Measurements from ENCODE around the gene CYP2R1. TPM values are rescaled to one million over a fixed set of nuclear protein-coding genes. Genes with fewer than 3 reads are reported as not detected.
"Not testable (repeated sequence)": the region's sequence is repeated elsewhere in the genome, so short reads cannot be mapped to it uniquely, and the experiment has no call there.

The CYP2R1 gene
- total RNA-seq, 2 donors from 2014 or later, result 12.2 to 14.6 TPM

DNA sequence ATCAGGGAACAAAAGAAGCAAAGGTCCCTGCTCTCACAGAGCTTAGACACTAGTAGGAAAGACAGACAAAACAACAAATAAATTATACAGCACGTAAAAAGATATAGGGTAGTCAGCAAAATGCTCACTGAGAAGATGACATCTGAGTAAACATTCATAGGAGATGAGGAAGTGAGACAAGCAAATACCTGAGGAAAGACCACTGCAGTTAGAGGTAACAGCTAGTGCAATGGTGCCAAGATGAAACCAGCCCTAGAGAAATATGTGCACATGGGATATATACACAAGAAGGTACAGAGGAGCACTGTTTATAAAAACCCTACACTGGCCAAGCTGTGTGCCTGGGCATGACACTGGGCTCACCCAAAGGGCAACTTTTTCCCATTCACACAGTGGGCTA lies 9.8 kb downstream of the CYP2R1 start:
- Mint-ChIP-seq H3K27me3 (no peaks in the 10 kb centered on the region), H3K4me3 (no peak overlapping the region), H3K27ac (no peak overlapping the region), H3K36me3 (ENCODE audit: low read depth) (no peaks in the 10 kb centered on the region), H3K4me1 (peaks cover 18% of the 10 kb centered on the region)
- no peaks in the 10 kb centered on the region for H3K9me3 ChIP-seq (ENCODE audit: control insufficient read depth, low read length, poor library complexity, severe bottlenecking)
- no peak for ATAC-seq
- DNase-seq, result no peak

DNA sequence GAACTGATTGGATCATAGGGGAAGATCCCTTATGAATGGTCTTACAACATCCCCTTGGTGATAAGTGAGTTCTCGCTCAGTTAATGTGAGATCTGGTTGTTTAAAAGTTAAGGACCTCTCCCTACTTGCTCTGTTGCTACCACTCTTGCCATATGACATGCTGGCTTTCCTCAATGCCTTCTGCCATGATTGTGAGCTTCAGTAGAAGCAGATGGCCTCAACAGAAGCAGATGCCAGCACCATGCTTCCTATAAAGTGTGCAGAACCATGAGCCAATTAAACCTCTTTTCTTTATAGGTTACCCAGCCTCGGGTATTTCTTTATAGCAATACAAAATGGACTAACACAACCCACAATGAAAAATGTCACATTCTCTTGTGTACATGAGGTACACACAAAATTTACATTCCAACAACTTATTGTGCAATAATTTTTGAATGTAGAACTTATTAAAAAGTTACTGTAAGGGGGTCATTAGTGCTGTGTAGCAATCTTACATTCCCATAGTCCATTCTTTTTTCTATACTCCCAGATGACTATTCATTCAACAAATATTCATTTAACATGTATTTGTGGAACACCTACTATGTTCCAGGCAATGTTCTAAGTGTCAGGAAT lies 10.3 kb downstream of the CYP2R1 start:
- H3K36me3 Mint-ChIP-seq (ENCODE audit: low read depth), result no peaks in the 10 kb centered on the region
- H3K27ac Mint-ChIP-seq, result no peak overlapping the region

DNA sequence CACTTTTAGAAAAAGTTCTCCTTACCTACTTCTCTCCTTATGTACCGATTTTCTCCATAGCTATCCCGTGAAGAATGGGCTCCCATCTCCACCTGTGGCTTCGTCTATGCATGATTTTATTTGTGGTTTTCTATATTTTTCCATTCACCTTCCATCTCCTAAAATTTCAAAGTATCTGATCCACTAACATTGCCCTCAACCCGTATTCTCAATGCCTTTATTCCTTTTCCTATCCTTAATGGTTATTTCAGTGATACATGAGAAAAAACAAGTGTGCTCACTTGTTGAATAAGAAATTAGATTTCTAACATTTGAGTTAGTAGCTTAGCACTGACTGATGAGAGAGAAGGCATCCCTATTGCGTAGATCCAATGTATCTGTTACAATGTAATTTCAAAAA lies 16.9 kb downstream of the CYP2R1 start:
- no peaks in the 10 kb centered on the region for H3K9me3 ChIP-seq (ENCODE audit: control insufficient read depth, low read length, poor library complexity, severe bottlenecking)
- Mint-ChIP-seq H3K4me3 (no peak overlapping the region), H3K27me3 (no peaks in the 10 kb centered on the region), H3K36me3 (ENCODE audit: low read depth) (peaks cover 2% of the 10 kb centered on the region), H3K4me1 (peaks cover 6% of the 10 kb centered on the region), H3K27ac (no peak overlapping the region)
- DNase-seq, result no peak
- no peak for ATAC-seq

More for the DNA sequence above, 10.3 kb downstream of the CYP2R1 start:
- no peak for DNase-seq
- Mint-ChIP-seq H3K4me3 (no peak overlapping the region), H3K4me1 (peaks cover 14% of the 10 kb centered on the region), H3K27me3 (no peaks in the 10 kb centered on the region)
- ATAC-seq, result no peak
- H3K9me3 ChIP-seq (ENCODE audit: control insufficient read depth, low read length, poor library complexity, severe bottlenecking), result no peaks in the 10 kb centered on the region

DNA sequence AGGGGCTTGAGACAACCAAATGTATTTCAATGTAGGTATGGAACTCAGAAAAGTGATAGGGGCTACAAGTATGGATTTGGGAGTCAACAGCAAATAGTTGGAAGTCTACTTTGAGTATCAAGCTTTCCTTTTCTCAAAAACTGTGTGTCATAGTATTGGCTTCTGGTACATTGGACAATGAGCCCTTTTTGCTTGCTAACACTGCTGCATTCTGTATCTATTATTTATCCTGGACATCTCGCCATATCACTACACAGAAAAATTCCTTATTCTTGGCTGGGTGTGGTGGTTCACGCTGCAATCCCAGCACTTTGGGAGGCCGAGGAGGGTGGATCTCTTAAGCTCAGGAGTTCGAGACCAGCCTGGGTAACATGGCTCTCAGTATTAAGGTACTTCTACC lies 18.4 kb downstream of the CYP2R1 start:
- DNase-seq, result no peak
- peaks cover 5% of the 10 kb centered on the region for H3K36me3 Mint-ChIP-seq (ENCODE audit: low read depth)
- no peak for ATAC-seq
- no peaks in the 10 kb centered on the region for H3K9me3 ChIP-seq (ENCODE audit: control insufficient read depth, low read length, poor library complexity, severe bottlenecking)
- no peak overlapping the region for H3K4me3 Mint-ChIP-seq
- H3K27ac Mint-ChIP-seq, result no peak overlapping the region
- H3K4me1 Mint-ChIP-seq, result peaks cover 6% of the 10 kb centered on the region
- no peaks in the 10 kb centered on the region for H3K27me3 Mint-ChIP-seq

DNA sequence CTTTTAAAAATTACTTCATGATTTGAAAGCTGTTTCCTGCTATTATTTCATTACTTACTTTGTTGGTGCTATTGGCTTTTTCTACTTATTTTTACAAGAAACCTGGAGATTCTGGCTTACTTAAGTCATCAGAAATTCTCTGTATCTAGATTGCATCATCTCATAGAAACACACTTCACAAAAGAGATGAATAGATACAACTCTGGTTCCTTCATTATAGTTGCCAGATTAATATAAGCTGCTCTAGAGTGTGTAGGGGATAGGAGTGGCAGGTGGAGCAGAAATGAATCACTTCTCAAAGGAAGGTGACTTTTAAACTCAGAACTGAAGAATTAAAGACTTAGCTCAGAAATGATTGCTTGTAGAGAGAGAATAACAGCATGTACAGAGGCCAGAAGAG lies 20.0 kb downstream of the CYP2R1 start:
- Mint-ChIP-seq H3K27ac (no peak overlapping the region), H3K27me3 (no peaks in the 10 kb centered on the region), H3K4me1 (peaks cover 4% of the 10 kb centered on the region), H3K36me3 (ENCODE audit: low read depth) (peaks cover 7% of the 10 kb centered on the region), H3K4me3 (peak overlapping the region; percentile 0)
- no peak for ATAC-seq
- no peaks in the 10 kb centered on the region for H3K9me3 ChIP-seq (ENCODE audit: control insufficient read depth, low read length, poor library complexity, severe bottlenecking)
- DNase-seq, result no peak

DNA sequence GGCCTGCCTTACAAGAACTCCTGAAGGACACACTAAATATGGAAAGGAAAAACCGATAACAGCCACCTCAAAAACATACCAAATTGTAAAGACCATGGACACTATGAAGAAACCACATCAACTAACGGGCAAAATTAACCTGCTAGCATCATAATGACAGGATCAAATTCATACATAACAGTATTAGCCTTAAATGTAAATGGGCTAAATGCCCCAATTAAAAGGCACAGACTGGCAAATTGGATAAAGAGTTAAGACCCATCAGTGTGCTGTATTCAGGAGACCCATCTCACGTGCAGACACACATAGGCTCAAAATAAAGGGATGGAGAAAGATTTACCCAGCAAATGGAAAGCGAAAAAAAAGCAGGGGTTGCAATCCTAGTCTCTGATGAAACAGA lies 28.3 kb downstream of the CYP2R1 start:
- not testable (repeated sequence) for H3K4me3 Mint-ChIP-seq; H3K27me3 Mint-ChIP-seq; ATAC-seq; DNase-seq; H3K27ac Mint-ChIP-seq; H3K4me1 Mint-ChIP-seq; H3K36me3 Mint-ChIP-seq (ENCODE audit: low read depth); H3K9me3 ChIP-seq (ENCODE audit: control insufficient read depth, low read length, poor library complexity, severe bottlenecking)

DNA sequence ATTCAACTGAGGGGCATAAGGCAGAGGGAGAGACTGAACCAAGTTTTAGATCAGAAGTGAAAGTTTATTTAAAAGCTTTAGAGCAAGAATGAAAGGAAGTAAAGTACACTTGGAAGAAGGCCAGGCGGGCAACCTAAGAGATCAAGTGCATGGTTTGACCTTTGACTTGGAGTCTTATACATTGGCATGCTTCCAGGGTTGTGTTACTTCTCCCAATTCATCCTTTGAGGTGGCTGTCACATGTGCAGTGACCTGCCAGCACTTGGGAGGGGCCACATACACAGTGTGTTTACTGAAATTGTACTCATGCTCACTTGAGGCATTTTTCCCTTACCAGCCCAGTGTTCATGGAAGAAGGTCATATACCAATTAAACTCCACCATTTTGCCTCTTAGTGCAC lies 30.4 kb downstream of the CYP2R1 start:
- H3K9me3 ChIP-seq (ENCODE audit: control insufficient read depth, low read length, poor library complexity, severe bottlenecking), result no peaks in the 10 kb centered on the region
- H3K4me3 Mint-ChIP-seq, result no peak overlapping the region
- no peak overlapping the region for H3K27ac Mint-ChIP-seq
- H3K4me1 Mint-ChIP-seq, result peaks cover 2% of the 10 kb centered on the region
- no peak for DNase-seq
- no peak for ATAC-seq
- H3K27me3 Mint-ChIP-seq, result no peaks in the 10 kb centered on the region
- H3K36me3 Mint-ChIP-seq (ENCODE audit: low read depth), result peaks cover 9% of the 10 kb centered on the region

DNA sequence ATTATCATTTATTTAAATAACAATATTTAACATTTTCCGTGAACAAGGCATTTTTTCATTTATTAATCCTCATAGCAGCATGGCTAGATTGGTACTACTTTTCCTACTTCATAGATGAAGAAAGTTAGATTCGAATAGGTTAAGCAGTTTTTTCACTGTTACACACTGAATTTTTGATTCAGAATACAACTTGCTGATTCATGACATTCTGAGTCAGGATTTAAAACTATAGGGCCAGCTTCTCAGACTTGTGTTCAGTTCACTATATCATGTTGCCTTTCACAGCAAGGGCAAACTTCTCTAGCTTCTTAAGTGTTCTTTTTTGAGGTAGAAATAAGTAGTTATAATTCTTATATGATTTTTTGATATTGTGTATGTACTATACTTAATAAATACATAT lies 31.5 kb downstream of the CYP2R1 start:
- Mint-ChIP-seq H3K36me3 (ENCODE audit: low read depth) (peaks cover 10% of the 10 kb centered on the region), H3K27ac (no peak overlapping the region)

DNA sequence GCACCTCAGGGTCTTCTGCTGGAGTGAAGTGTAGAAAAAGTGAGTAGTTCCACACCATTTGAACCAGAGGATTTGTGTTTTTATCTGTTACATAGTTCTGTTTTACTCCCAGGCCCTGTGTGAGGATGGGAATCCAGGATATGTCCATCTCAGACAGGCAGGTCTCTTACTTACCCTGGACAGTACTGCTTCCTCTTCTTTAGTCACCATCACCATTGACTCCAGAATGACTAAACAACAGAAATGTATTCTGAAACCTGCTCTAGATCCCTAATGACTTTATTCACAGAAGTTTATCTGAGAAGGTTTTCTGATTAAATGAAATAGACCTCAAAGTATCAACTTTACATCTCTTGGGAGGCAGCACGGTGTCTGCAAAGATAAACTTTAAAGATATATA lies 33.6 kb downstream of the CYP2R1 start:
- no peak for ATAC-seq
- Mint-ChIP-seq H3K27ac (no peak overlapping the region), H3K36me3 (ENCODE audit: low read depth) (peaks cover 13% of the 10 kb centered on the region), H3K4me1 (peaks cover 7% of the 10 kb centered on the region), H3K4me3 (no peak overlapping the region), H3K27me3 (no peaks in the 10 kb centered on the region)
- no peak for DNase-seq
- no peaks in the 10 kb centered on the region for H3K9me3 ChIP-seq (ENCODE audit: control insufficient read depth, low read length, poor library complexity, severe bottlenecking)

More for the DNA sequence above, 31.5 kb downstream of the CYP2R1 start:
- DNase-seq, result no peak
- ATAC-seq, result no peak
- Mint-ChIP-seq H3K27me3 (no peaks in the 10 kb centered on the region), H3K4me3 (no peak overlapping the region), H3K4me1 (peaks cover 3% of the 10 kb centered on the region)
- H3K9me3 ChIP-seq (ENCODE audit: control insufficient read depth, low read length, poor library complexity, severe bottlenecking), result no peaks in the 10 kb centered on the region

DNA sequence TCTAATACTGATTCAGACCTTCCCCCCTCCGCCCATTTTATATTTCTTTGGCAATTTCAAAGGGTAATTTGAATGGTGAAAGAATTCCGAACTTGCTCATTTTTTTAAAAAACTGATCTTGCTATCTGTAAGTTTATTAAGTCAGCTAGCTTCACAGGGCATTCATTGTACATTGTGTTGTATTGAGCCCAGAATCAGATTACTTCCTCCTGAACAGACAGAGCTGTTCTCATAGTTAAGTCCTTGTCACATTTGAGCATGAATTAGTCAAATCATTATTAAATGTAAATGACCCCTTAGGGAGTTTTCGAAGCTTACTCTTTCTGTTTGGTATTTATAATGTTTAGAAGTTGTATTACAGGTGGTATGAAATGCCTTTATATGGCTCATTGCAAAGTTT lies 34.4 kb downstream of the CYP2R1 start:
- peaks cover 7% of the 10 kb centered on the region for H3K4me1 Mint-ChIP-seq
- no peak for ATAC-seq

DNA sequence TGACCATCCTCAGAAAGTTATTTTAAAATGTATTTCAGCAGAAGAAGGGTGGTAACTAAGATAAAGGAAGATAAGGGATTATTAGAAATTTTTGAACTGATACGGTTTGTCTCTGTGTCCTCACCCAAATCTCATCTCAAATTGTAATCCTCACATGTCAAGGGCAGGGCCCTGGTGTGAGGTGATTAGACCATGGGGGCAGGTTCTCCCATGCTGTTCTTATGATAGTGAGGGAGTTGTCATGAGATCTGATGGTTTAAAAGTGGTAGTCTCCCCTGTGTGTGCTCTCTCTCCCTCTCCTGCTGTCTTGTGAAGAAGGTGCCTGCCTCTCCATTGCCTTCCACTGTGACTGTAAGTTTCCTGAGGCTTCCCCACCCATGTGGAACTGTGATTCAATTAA lies 36.1 kb downstream of the CYP2R1 start:
- H3K4me1 Mint-ChIP-seq, result peaks cover 7% of the 10 kb centered on the region
- no peak for ATAC-seq
- H3K4me3 Mint-ChIP-seq, result no peak overlapping the region
- peaks cover 9% of the 10 kb centered on the region for H3K36me3 Mint-ChIP-seq (ENCODE audit: low read depth)
- no peaks in the 10 kb centered on the region for H3K27me3 Mint-ChIP-seq
- no peak for DNase-seq
- H3K9me3 ChIP-seq (ENCODE audit: control insufficient read depth, low read length, poor library complexity, severe bottlenecking), result no peaks in the 10 kb centered on the region
- H3K27ac Mint-ChIP-seq, result peak overlapping the region; percentile 14

More for the DNA sequence above, 34.4 kb downstream of the CYP2R1 start:
- Mint-ChIP-seq H3K36me3 (ENCODE audit: low read depth) (peaks cover 9% of the 10 kb centered on the region), H3K27ac (peak overlapping the region; percentile 46), H3K4me3 (no peak overlapping the region), H3K27me3 (no peaks in the 10 kb centered on the region)
- DNase-seq, result no peak
- H3K9me3 ChIP-seq (ENCODE audit: control insufficient read depth, low read length, poor library complexity, severe bottlenecking), result no peaks in the 10 kb centered on the region

DNA sequence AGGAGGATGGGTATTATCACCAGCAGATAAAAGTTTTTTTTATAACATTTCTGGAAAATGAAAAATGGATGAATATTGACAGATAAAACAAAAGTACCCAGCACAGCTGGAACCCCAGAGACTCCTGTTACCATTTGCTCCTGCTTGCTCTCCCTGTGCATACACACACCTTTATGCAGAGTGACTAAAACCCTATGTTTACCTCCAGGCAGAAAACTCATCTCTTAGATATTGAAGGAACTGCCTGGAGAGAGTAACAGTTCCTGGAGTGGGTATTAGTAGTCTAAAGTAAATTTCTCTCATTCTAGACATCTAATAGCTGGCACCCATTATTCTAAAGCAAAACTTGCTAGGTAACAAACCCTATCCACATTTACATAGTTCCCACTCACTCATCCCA lies 38.0 kb downstream of the CYP2R1 start:
- ATAC-seq, result no peak
- no peak overlapping the region for H3K27ac Mint-ChIP-seq

DNA sequence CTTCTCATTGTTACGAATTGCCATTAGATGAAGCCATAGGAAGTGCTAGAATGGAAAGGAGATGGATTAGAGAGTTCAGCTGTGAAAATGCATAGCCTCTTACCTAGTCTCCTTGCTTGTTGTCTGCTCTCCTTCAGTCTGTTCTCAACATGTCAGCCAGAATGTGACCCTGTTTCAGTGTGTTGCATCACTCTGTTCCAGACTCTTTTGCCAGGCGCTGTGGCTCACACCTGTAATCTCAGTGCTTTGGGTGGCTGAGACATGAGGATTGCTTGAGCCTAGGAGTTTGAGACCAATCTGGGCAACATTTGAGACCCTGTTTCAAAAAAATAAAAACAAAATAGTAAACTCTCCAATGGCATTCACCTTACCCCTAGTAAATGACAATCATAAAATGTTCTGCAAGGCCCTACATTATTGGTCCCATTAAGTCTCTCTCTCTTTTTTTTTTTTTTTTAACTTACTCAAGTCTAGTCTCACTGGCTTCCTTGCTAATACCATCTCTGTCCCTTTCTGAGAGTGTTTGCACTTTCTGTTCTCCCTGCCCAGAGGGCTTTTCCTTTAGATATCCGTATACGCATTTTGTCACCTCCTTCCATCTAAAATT lies 39.4 kb downstream of the CYP2R1 start:
- H3K27ac Mint-ChIP-seq, result no peak overlapping the region
- H3K9me3 ChIP-seq (ENCODE audit: control insufficient read depth, low read length, poor library complexity, severe bottlenecking), result no peaks in the 10 kb centered on the region
- no peak for ATAC-seq
- no peak for DNase-seq
- H3K4me1 Mint-ChIP-seq, result peaks cover 7% of the 10 kb centered on the region
- H3K4me3 Mint-ChIP-seq, result no peak overlapping the region
- H3K36me3 Mint-ChIP-seq (ENCODE audit: low read depth), result peaks cover 12% of the 10 kb centered on the region
- no peaks in the 10 kb centered on the region for H3K27me3 Mint-ChIP-seq

More for the DNA sequence above, 38.0 kb downstream of the CYP2R1 start:
- H3K9me3 ChIP-seq (ENCODE audit: control insufficient read depth, low read length, poor library complexity, severe bottlenecking), result no peaks in the 10 kb centered on the region
- Mint-ChIP-seq H3K36me3 (ENCODE audit: low read depth) (peaks cover 9% of the 10 kb centered on the region), H3K4me3 (no peak overlapping the region), H3K4me1 (peaks cover 7% of the 10 kb centered on the region), H3K27me3 (no peaks in the 10 kb centered on the region)
- no peak for DNase-seq

DNA sequence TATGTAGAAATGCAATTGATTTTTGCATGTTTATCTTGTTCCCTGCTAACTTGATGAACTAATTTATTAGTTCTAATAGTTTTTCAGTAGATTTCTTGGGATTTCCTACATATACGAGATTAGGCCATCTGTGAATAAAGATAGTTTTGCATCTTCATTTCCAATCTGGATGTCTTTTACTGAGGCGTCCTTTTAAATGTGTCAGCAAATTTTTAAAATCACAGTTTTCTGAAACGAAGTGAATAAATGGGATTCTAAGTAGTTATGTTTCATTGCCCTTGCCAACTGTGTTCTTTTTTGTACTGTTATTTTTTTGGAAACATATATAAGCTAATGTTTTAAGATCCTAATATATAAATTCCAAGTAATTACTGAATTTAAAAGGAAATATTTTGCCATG lies 50.0 kb downstream of the CYP2R1 start:
- peaks cover 7% of the 10 kb centered on the region for H3K36me3 Mint-ChIP-seq (ENCODE audit: low read depth)

More for the DNA sequence above, 50.0 kb downstream of the CYP2R1 start:
- Mint-ChIP-seq H3K27me3 (no peaks in the 10 kb centered on the region), H3K4me3 (no peak overlapping the region), H3K4me1 (no peaks in the 10 kb centered on the region), H3K27ac (no peak overlapping the region)
- no peaks in the 10 kb centered on the region for H3K9me3 ChIP-seq (ENCODE audit: control insufficient read depth, low read length, poor library complexity, severe bottlenecking)
- no peak for ATAC-seq
- DNase-seq, result no peak
